Caco-2 (cell line): ENCODE data around the gene GAA. TPM values are rescaled to one million over a fixed set of nuclear protein-coding genes. Genes with fewer than 3 reads are reported as not detected.

ENCODE experiments used
- BruUV-seq: library from RNA; stranded (reverse); fragments of 400-500 nt; replicated peaks from 2 replicates; lab custom pipeline; 2021; lab: Mats Ljungman, UMichigan
- CTCF ChIA-PET: fragments of 300-600 bp; sonication (Branson Sonifier 250); formaldehyde crosslinking; loops from one replicate; lab custom pipeline; 2022; ENCODE audit warnings: antibody characterized with exemption; lab: Charles Lee
- POLR2A ChIA-PET: fragments of 300-600 bp; sonication (Branson Sonifier 250); formaldehyde crosslinking; loops from one replicate; lab custom pipeline; 2022; ENCODE audit warnings: antibody characterized with exemption; lab: Charles Lee
- DNase-seq, 2 experiments: peaks; one replicate each; pipeline versions ENCODE4 v3.0.0 to v3.0.0-alpha.2; 2020 to 2022
- H3K27me3 ChIP-seq: replicated peaks from 2 replicates; pipeline ENCODE4 v1.6.0; 2011; ENCODE audit warnings: low read length; ENCODE audit not compliant: control insufficient read depth, insufficient read depth
- H3K36me3 ChIP-seq: 2 replicates; pipeline ENCODE4 v1.5.1; 2011; ENCODE audit warnings: low read length; ENCODE audit not compliant: control insufficient read depth, insufficient read depth
- H3K4me1 ChIP-seq: fragments of 250-450 bp; sonication (Bioruptor Pico); 2 replicates; pipeline ENCODE4 v1.5.1; 2020; ENCODE audit warnings: mild to moderate bottlenecking
- H3K4me3 ChIP-seq: 2 replicates; pipeline ENCODE4 v1.5.1; 2011; ENCODE audit warnings: low read depth, mild to moderate bottlenecking, control low read depth, low read length
- H3K9me3 ChIP-seq: fragments of 250-450 bp; sonication (Bioruptor Pico); 2 replicates; pipeline ENCODE4 v1.5.1; 2020; ENCODE audit warnings: mild to moderate bottlenecking, moderate library complexity
- H3K27ac Mint-ChIP-seq: one replicate; pipeline ENCODE4 v1.8.0; 2022; ENCODE audit warnings: mixed read lengths; ENCODE audit not compliant: unreplicated experiment
- H3K27me3 Mint-ChIP-seq: one replicate; pipeline ENCODE4 v1.8.0; 2022; ENCODE audit warnings: mixed read lengths; ENCODE audit not compliant: insufficient read depth, unreplicated experiment
- H3K36me3 Mint-ChIP-seq: one replicate; pipeline ENCODE4 v1.8.0; 2022; ENCODE audit warnings: mild to moderate bottlenecking, mixed read lengths; ENCODE audit not compliant: insufficient read depth, unreplicated experiment
- H3K4me1 Mint-ChIP-seq: one replicate; pipeline ENCODE4 v1.8.0; 2022; ENCODE audit warnings: low read depth, mixed read lengths; ENCODE audit not compliant: unreplicated experiment
- H3K4me3 Mint-ChIP-seq: one replicate; pipeline ENCODE4 v1.8.0; 2022; ENCODE audit warnings: mild to moderate bottlenecking, moderate library complexity, mixed read lengths; ENCODE audit not compliant: unreplicated experiment
- H3K9me3 Mint-ChIP-seq: one replicate; pipeline ENCODE4 v1.8.0; 2022; ENCODE audit warnings: mixed read lengths; ENCODE audit not compliant: unreplicated experiment
- CTCF ChIP-seq, 2 experiments: fragments of 200-600 bp in 1 of 2; IDR thresholded peaks; 1 replicate in 1 of 2; 2 replicates in 1 of 2; pipeline versions ENCODE4 v1.5.1 to v1.8.0; 2011 to 2022; ENCODE audit warnings: antibody characterized with exemption in 1 of 2, control low read depth in 1 of 2, inconsistent platforms in 1 of 2, low read depth in 1 of 2, low read length in 1 of 2, mild to moderate bottlenecking in 1 of 2, moderate library complexity in 1 of 2; ENCODE audit not compliant: insufficient read depth in 1 of 2, severe bottlenecking in 1 of 2, unreplicated experiment in 1 of 2
- intact Hi-C: fragments of 100-400 bp; cut with micrococcal nuclease; formaldehyde crosslinking; loops from one replicate; pipeline ENCODE4 v1.10.0; 2022; ENCODE audit not compliant: unreplicated experiment
- total RNA-seq: library from RNA; stranded (reverse); gene quantifications from 2 replicates; pipeline ENCODE4 v1.2.3, GENCODE V29; 2022

Gene GAA
- total RNA-seq, 1 experiment from 2014 or later, result 42.4 TPM

GRCh38 chr17:80061421-80061820 lies 40.0 kb upstream of the GAA start:
- intact Hi-C loops, result no loop called here
- Mint-ChIP-seq H3K4me3 (no peak overlapping the region), H3K36me3 (no peaks in the 10 kb centered on the region), H3K4me1 (no peaks in the 10 kb centered on the region), H3K27me3 (no peaks in the 10 kb centered on the region), H3K27ac (no peak overlapping the region), H3K9me3 (no peaks in the 10 kb centered on the region)
- Histone ChIP-seq H3K4me3 (no peak overlapping the region), H3K36me3 (no peaks in the 10 kb centered on the region), H3K9me3 (no peaks in the 10 kb centered on the region), H3K4me1 (no peaks in the 10 kb centered on the region), H3K27me3 (no peaks in the 10 kb centered on the region)
- POLR2A ChIA-PET, result interaction anchor here (0.6 kb wide), 1 partner anchor 27 kb away, joined by 3 read pairs; no protein-coding TSS in a partner anchor
- CTCF ChIA-PET, result no interaction called here
- no peak for DNase-seq
- TF ChIP-seq CTCF (IDR thresholded peaks at IDR 0.05; ENCODE audit: insufficient read depth in 1 of 2, low read depth in 1 of 2, low read length in 1 of 2, severe bottlenecking in 1 of 2, unreplicated experiment in 1 of 2), result no peak
- no TSS peak for BruUV-seq

GRCh38 chr17:80063830-80064585 lies 37.4 kb upstream of the GAA start:
- no peak for TF ChIP-seq CTCF (IDR thresholded peaks at IDR 0.05; ENCODE audit: insufficient read depth in 1 of 2, low read depth in 1 of 2, low read length in 1 of 2, severe bottlenecking in 1 of 2, unreplicated experiment in 1 of 2)
- no peaks in the 10 kb centered on the region for H3K36me3 ChIP-seq
- no peaks in the 10 kb centered on the region for H3K36me3 Mint-ChIP-seq
- no peak overlapping the region for H3K4me3 Mint-ChIP-seq
- BruUV-seq, result no TSS peak
- no peak overlapping the region for H3K4me3 ChIP-seq
- no peaks in the 10 kb centered on the region for H3K27me3 Mint-ChIP-seq
- H3K4me1 ChIP-seq, result 0 out of 2 replicates have a peak, but pooled peaks cover 6% of the 10 kb centered on the region
- H3K27ac Mint-ChIP-seq, result no peak overlapping the region
- no peak for DNase-seq
- H3K9me3 Mint-ChIP-seq, result no peaks in the 10 kb centered on the region
- H3K4me1 Mint-ChIP-seq, result peaks cover 3% of the 10 kb centered on the region
- ChIA-PET CTCF (no interaction called here), POLR2A (no interaction called here)
- intact Hi-C loops, result no loop called here
- no peaks in the 10 kb centered on the region for H3K9me3 ChIP-seq
- H3K27me3 ChIP-seq, result no peaks in the 10 kb centered on the region

GRCh38 chr17:80064696-80065095 lies 36.7 kb upstream of the GAA start:
- Mint-ChIP-seq H3K4me3 (no peak overlapping the region), H3K27me3 (no peaks in the 10 kb centered on the region), H3K4me1 (peaks cover 5% of the 10 kb centered on the region), H3K9me3 (no peaks in the 10 kb centered on the region), H3K36me3 (no peaks in the 10 kb centered on the region), H3K27ac (no peak overlapping the region)
- no peaks in the 10 kb centered on the region for H3K9me3 ChIP-seq
- H3K27me3 ChIP-seq, result no peaks in the 10 kb centered on the region
- ChIA-PET POLR2A (no interaction called here), CTCF (no interaction called here)
- TF ChIP-seq CTCF (IDR thresholded peaks at IDR 0.05; ENCODE audit: insufficient read depth in 1 of 2, low read depth in 1 of 2, low read length in 1 of 2, severe bottlenecking in 1 of 2, unreplicated experiment in 1 of 2), result no peak
- DNase-seq, result no peak
- H3K36me3 ChIP-seq, result no peaks in the 10 kb centered on the region
- H3K4me1 ChIP-seq, result 0 out of 2 replicates have a peak, but pooled peaks cover 9% of the 10 kb centered on the region
- no peak overlapping the region for H3K4me3 ChIP-seq
- intact Hi-C loops, result no loop called here
- no TSS peak for BruUV-seq
